Measurements from ENCODE around the gene POMP.
"Not testable (repeated sequence)": the region's sequence is repeated elsewhere in the genome, so short reads cannot be mapped to it uniquely, and the experiment has no call there.

The POMP gene

GRCh38 chr13:28650284-28650683 is 8.6 kb upstream of the POMP start:
- no peak for TF ChIP-seq JUND (IDR thresholded peaks at IDR 0.05; ENCODE audit: low read depth)
- in situ Hi-C loops (cut with HindIII; ENCODE audit: low pct_unique_long_range_greater_than_20kb, low sequenced_read_pairs): no loop called here
- DNase-seq (ENCODE audit: low read depth in 1 of 2, low spot score in 1 of 2): no peak

- TF ChIP-seq JUND (IDR thresholded peaks at IDR 0.05; ENCODE audit: low read depth): no peak
- no peak for DNase-seq (ENCODE audit: low read depth in 1 of 2, low spot score in 1 of 2)
- in situ Hi-C loops (cut with HindIII; ENCODE audit: low pct_unique_long_range_greater_than_20kb, low sequenced_read_pairs): no loop called here
Measured at GRCh38 chr13:28651810-28652401, 7.0 kb upstream of the POMP start.

GRCh38 chr13:28653111-28653510 is 5.8 kb upstream of the POMP start:
- DNase-seq (ENCODE audit: low read depth in 1 of 2, low spot score in 1 of 2): no peak
- in situ Hi-C loops (cut with HindIII; ENCODE audit: low pct_unique_long_range_greater_than_20kb, low sequenced_read_pairs): no loop called here
- no peak for TF ChIP-seq JUND (IDR thresholded peaks at IDR 0.05; ENCODE audit: low read depth)

GRCh38 chr13:28654276-28654675 is 4.7 kb upstream of the POMP start:
- in situ Hi-C loops (cut with HindIII; ENCODE audit: low pct_unique_long_range_greater_than_20kb, low sequenced_read_pairs): no loop called here
- no peak for TF ChIP-seq JUND (IDR thresholded peaks at IDR 0.05; ENCODE audit: low read depth)
- DNase-seq (ENCODE audit: low read depth in 1 of 2, low spot score in 1 of 2): no peak

- in situ Hi-C loops (cut with HindIII; ENCODE audit: low pct_unique_long_range_greater_than_20kb, low sequenced_read_pairs): no loop called here
- TF ChIP-seq JUND (IDR thresholded peaks at IDR 0.05; ENCODE audit: low read depth): no peak
- no peak for DNase-seq (ENCODE audit: low read depth in 1 of 2, low spot score in 1 of 2)
Measured at GRCh38 chr13:28655561-28655960, 3.4 kb upstream of the POMP start.

- DNase-seq (ENCODE audit: low read depth in 1 of 2, low spot score in 1 of 2): no peak
- in situ Hi-C loops (cut with HindIII; ENCODE audit: low pct_unique_long_range_greater_than_20kb, low sequenced_read_pairs): no loop called here
- TF ChIP-seq JUND (IDR thresholded peaks at IDR 0.05; ENCODE audit: low read depth): no peak
Measured at GRCh38 chr13:28657784-28658538, 969 bp upstream of the POMP start.

- no peak for DNase-seq (ENCODE audit: low read depth in 1 of 2, low spot score in 1 of 2)
- in situ Hi-C loops (cut with HindIII; ENCODE audit: low pct_unique_long_range_greater_than_20kb, low sequenced_read_pairs): no loop called here
- TF ChIP-seq JUND (IDR thresholded peaks at IDR 0.05; ENCODE audit: low read depth): no peak
Measured at GRCh38 chr13:28658539-28658795, 463 bp upstream of the POMP start.

GRCh38 chr13:28659621-28659970 is 666 bp downstream of the POMP start:
- TF ChIP-seq JUND (IDR thresholded peaks at IDR 0.05; ENCODE audit: low read depth): no peak
- in situ Hi-C loops (cut with HindIII; ENCODE audit: low pct_unique_long_range_greater_than_20kb, low sequenced_read_pairs): no loop called here
- DNase-seq (ENCODE audit: low read depth in 1 of 2, low spot score in 1 of 2): no peak

GRCh38 chr13:28666897-28667488 is 8.1 kb downstream of the POMP start:
- in situ Hi-C loops (cut with HindIII; ENCODE audit: low pct_unique_long_range_greater_than_20kb, low sequenced_read_pairs): no loop called here
- DNase-seq (ENCODE audit: low read depth in 1 of 2, low spot score in 1 of 2): no peak
- TF ChIP-seq JUND (IDR thresholded peaks at IDR 0.05; ENCODE audit: low read depth): no peak

GRCh38 chr13:28671126-28671792 is 12.3 kb downstream of the POMP start:
- in situ Hi-C loops (cut with HindIII; ENCODE audit: low pct_unique_long_range_greater_than_20kb, low sequenced_read_pairs): no loop called here
- no peak for DNase-seq (ENCODE audit: low read depth in 1 of 2, low spot score in 1 of 2)
- no peak for TF ChIP-seq JUND (IDR thresholded peaks at IDR 0.05; ENCODE audit: low read depth)

GRCh38 chr13:28678809-28679208 is 19.9 kb downstream of the POMP start:
- in situ Hi-C loops (cut with HindIII; ENCODE audit: low pct_unique_long_range_greater_than_20kb, low sequenced_read_pairs): no loop called here
- no peak for DNase-seq (ENCODE audit: low read depth in 1 of 2, low spot score in 1 of 2)
- no peak for TF ChIP-seq JUND (IDR thresholded peaks at IDR 0.05; ENCODE audit: low read depth)

- peak in 1 of 2 experiments; percentile 24 for DNase-seq (ENCODE audit: low read depth in 1 of 2, low spot score in 1 of 2)
- no peak for TF ChIP-seq JUND (IDR thresholded peaks at IDR 0.05; ENCODE audit: low read depth)
- in situ Hi-C loops (cut with HindIII; ENCODE audit: low pct_unique_long_range_greater_than_20kb, low sequenced_read_pairs): no loop called here
Measured at GRCh38 chr13:28679628-28680027, 20.7 kb downstream of the POMP start.

- in situ Hi-C loops (cut with HindIII; ENCODE audit: low pct_unique_long_range_greater_than_20kb, low sequenced_read_pairs): no loop called here
- TF ChIP-seq JUND (IDR thresholded peaks at IDR 0.05; ENCODE audit: low read depth): no peak
- DNase-seq (ENCODE audit: low read depth in 1 of 2, low spot score in 1 of 2): no peak
Measured at GRCh38 chr13:28680541-28680940, 21.6 kb downstream of the POMP start.

GRCh38 chr13:28683169-28683568 is 24.2 kb downstream of the POMP start:
- DNase-seq (ENCODE audit: low read depth in 1 of 2, low spot score in 1 of 2); in situ Hi-C loops (cut with HindIII; ENCODE audit: low pct_unique_long_range_greater_than_20kb, low sequenced_read_pairs): not testable (repeated sequence)
